Activated CD4-positive, alpha-beta T cell treated with anti-CD3 and anti-CD28 coated beads for 36 hours (primary cell): ENCODE measurements around the gene ITM2B. TPM values are rescaled to one million over a fixed set of nuclear protein-coding genes. Genes with fewer than 3 reads are reported as not detected.

Experiments used
- ATAC-seq: fragments of 200-7000 bp; cut with Tn5 transposase; one replicate; pipeline ENCODE4 v1.10.0; 2021; ENCODE audit warnings: mild to moderate bottlenecking, moderate library complexity
- CTCF ChIA-PET: fragments of 350-600 bp; sonication (Branson Sonifier 250); formaldehyde crosslinking; loops from one replicate; lab custom pipeline; 2021; ENCODE audit warnings: antibody characterized with exemption; lab: Charles Lee
- POLR2A ChIA-PET: fragments of 350-600 bp; sonication (Branson Sonifier 250); formaldehyde crosslinking; loops from one replicate; lab custom pipeline; 2021; ENCODE audit warnings: antibody characterized with exemption, inconsistent platforms; lab: Charles Lee
- DNase-seq: peaks from one replicate; pipeline ENCODE4 v3.0.0-alpha.2; 2020
- H3K27ac Mint-ChIP-seq: one replicate; pipeline ENCODE4 v1.8.0; 2021; ENCODE audit warnings: mixed read lengths
- H3K27me3 Mint-ChIP-seq: one replicate; pipeline ENCODE4 v1.8.0; 2021; ENCODE audit warnings: mixed read lengths
- H3K36me3 Mint-ChIP-seq: one replicate; pipeline ENCODE4 v1.8.0; 2021; ENCODE audit warnings: low read depth, mixed read lengths
- H3K4me1 Mint-ChIP-seq: one replicate; pipeline ENCODE4 v1.8.0; 2021; ENCODE audit warnings: mixed read lengths
- H3K4me3 Mint-ChIP-seq: one replicate; pipeline ENCODE4 v1.8.0; 2021; ENCODE audit warnings: mild to moderate bottlenecking, moderate library complexity, mixed read lengths
- H3K9me3 Mint-ChIP-seq: one replicate; pipeline ENCODE4 v1.8.0; 2021; ENCODE audit warnings: low read depth, mixed read lengths
- intact Hi-C, 2 experiments: fragments of 100-400 bp; cut with DNase I in 1 of 2; cut with micrococcal nuclease in 1 of 2; formaldehyde crosslinking; loops; one replicate each; pipeline versions ENCODE4 v1.14.2 to v1.15.1; 2022 to 2024; cut with DNase I, micrococcal nuclease
- total RNA-seq, 2 experiments: library from RNA; stranded (reverse); gene quantifications; one replicate each; pipeline ENCODE4 v1.2.3, GENCODE V29; 2021

ITM2B gene
- total RNA-seq, 2 experiments from 2014 or later = 67.0 to 96.5 TPM

DNA sequence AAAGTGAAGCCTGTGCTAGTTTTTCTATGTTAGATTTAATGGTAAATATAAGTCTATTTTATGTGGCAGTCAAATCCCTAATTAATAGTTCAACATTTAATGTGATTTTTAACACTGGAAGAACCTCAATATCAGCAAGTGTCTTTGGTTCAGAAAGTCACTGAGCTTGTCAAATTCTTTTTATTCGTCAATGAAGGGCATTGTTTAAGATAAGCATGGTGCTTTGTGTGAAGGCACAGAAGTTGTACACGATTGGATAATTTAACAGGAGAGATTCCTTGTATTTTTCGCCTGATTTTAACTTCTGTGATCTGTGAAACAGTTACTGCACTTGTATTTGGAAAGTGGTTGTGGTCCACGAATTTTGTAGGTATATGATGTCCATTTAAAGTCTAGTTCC lies 40.3 kb downstream of the ITM2B start:
- no peaks in the 10 kb centered on the region for H3K9me3 Mint-ChIP-seq
- H3K4me1 Mint-ChIP-seq = peaks cover 11% of the 10 kb centered on the region
- DNase-seq (no peak), ATAC-seq (no peak)
- H3K27ac Mint-ChIP-seq = no peak overlapping the region
- CTCF ChIA-PET = interaction anchor here (1.0 kb wide), 1 partner anchor 38 kb away, joined by 3 read pairs; no protein-coding TSS in a partner anchor
- peaks cover 10% of the 10 kb centered on the region for H3K36me3 Mint-ChIP-seq
- H3K27me3 Mint-ChIP-seq = no peaks in the 10 kb centered on the region
- H3K4me3 Mint-ChIP-seq = no peak overlapping the region
- intact Hi-C loops = no loop called here
- POLR2A ChIA-PET = no interaction called here

DNA sequence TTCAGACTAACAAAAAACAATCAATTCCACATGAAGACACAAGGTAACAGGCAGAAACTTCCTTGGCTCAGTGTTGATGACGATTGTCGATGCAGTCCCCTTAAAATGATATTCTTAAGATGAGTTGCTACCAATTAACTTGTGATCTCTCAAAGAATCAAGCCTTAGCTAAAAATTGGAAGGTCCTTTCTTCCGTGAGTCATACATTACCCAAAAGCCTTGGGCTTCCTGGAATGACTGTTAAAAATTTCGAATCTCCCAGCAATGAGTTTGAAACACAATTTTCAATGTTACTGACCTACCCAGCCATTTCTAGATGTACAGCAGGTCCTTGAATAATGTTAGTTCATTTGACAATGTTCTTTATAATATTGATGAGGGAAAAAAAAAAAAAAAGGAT lies 42.5 kb downstream of the ITM2B start:
- Mint-ChIP-seq H3K27me3 (no peaks in the 10 kb centered on the region), H3K27ac (no peak overlapping the region), H3K4me1 (peaks cover 11% of the 10 kb centered on the region), H3K4me3 (no peak overlapping the region), H3K36me3 (peaks cover 1% of the 10 kb centered on the region), H3K9me3 (no peaks in the 10 kb centered on the region)
- intact Hi-C loops = no loop called here
- POLR2A ChIA-PET = no interaction called here
- CTCF ChIA-PET = interaction anchor here (0.7 kb wide), 1 partner anchor 87 kb away, joined by 3 read pairs; no protein-coding TSS in a partner anchor
- no peak for DNase-seq
- no peak for ATAC-seq

DNA sequence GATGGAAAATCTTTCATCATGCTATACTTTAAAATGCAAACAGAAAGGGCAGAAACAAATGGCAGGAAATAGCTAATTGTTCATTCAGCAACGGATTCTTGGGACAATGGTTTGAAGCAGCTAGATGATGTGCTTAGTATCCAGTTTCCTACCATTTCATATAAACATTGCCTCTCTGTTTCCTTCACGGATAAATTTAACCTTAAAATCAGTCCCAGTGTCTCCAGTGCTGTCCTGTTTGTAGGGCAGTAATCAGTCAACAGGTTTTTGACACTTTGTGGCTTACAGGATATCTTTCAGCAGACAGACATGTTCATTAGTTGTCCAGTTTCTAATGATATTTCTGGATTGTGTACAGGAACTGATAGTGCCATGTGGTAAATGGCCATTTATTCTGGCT lies 45.8 kb downstream of the ITM2B start:
- ATAC-seq (no peak), DNase-seq (no peak)
- no peak overlapping the region for H3K27ac Mint-ChIP-seq
- intact Hi-C loops = no loop called here
- no peaks in the 10 kb centered on the region for H3K36me3 Mint-ChIP-seq
- POLR2A ChIA-PET = no interaction called here
- no peaks in the 10 kb centered on the region for H3K9me3 Mint-ChIP-seq
- peaks cover 7% of the 10 kb centered on the region for H3K4me1 Mint-ChIP-seq
- no peak overlapping the region for H3K4me3 Mint-ChIP-seq
- no peaks in the 10 kb centered on the region for H3K27me3 Mint-ChIP-seq
- CTCF ChIA-PET = interaction anchor here (0.7 kb wide), 1 partner anchor 261 kb away, joined by 3 read pairs; no protein-coding TSS in a partner anchor

DNA sequence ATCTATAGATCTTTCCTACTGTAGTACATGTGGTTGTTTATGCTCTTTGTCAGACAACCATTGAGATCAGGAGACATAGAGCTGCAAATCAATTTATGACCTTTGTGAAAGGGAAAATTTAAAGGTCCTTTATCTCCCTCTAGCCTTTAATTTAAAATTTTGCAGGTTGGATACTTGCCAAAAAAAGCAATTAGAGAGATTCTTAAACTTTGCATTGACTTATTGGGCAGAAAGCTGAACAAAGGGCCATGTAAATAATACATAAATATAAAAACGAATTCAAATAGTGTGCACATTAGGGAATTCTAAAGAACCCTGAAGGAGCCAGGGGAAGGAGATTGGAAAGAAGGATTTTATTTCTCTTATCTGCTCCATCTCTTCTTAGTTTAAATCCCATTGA lies 48.5 kb downstream of the ITM2B start:
- ATAC-seq = no peak
- no peaks in the 10 kb centered on the region for H3K9me3 Mint-ChIP-seq
- POLR2A ChIA-PET = no interaction called here
- no peaks in the 10 kb centered on the region for H3K36me3 Mint-ChIP-seq
- H3K27ac Mint-ChIP-seq = no peak overlapping the region
- intact Hi-C loops = no loop called here
- no peaks in the 10 kb centered on the region for H3K4me1 Mint-ChIP-seq
- no peak for DNase-seq
- CTCF ChIA-PET = no interaction called here
- H3K4me3 Mint-ChIP-seq = no peak overlapping the region
- H3K27me3 Mint-ChIP-seq = no peaks in the 10 kb centered on the region

DNA sequence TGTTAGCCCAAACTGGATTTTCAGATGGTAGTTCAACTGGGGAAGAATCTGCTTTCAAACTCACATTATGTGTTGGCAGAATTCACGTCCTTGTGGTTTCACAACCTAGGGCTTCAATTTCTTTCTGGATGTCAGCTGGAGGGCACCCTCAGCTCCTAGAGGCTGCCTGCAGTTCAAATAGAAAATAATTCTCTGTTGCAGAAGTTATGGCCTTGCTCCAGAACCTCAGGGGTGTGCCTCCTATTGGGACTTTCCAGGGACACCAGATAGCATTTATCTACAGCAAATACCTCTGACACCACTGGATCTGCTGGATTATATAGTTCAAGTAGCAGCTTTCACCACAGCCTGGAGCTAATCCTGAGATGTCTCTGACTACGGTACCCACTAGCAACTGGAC lies 58.7 kb downstream of the ITM2B start:
- POLR2A ChIA-PET = no interaction called here

DNA sequence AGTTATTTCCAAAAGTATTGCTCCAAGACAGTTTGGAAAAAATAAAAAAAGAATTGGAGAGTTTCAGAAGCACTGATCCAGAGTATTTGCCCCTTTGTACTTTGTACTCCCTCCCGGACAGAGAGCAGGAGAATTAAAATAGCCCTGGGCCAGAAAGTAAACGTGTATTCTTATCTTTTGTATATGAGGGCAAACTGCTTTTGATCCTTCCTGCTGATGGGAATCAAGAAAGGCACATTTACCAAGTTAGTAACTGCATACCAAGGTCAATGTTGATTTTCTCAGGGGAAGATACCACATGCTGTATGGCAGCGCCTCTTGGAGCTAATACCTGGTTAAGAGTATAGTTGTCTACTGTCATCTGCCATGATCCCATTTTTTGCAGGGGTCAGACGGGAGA lies 59.6 kb downstream of the ITM2B start:
- ChIA-PET CTCF (interaction anchor here (1.3 kb wide), 1 partner anchor 10 kb away, joined by 3 read pairs; no protein-coding TSS in a partner anchor), POLR2A (interaction anchor here (0.5 kb wide), 1 partner anchor 12 kb away, joined by 5 read pairs; no protein-coding TSS in a partner anchor)
- DNase-seq = no peak
- no peak for ATAC-seq
- peaks cover 2% of the 10 kb centered on the region for H3K36me3 Mint-ChIP-seq
- peaks cover 4% of the 10 kb centered on the region for H3K27me3 Mint-ChIP-seq
- intact Hi-C loops = loop anchor here in 1 of 2 experiments (5.0 kb wide), 1 partner anchor 35 kb away; no protein-coding TSS in a partner anchor
- H3K4me1 Mint-ChIP-seq = no peaks in the 10 kb centered on the region
- no peak overlapping the region for H3K27ac Mint-ChIP-seq
- H3K4me3 Mint-ChIP-seq = no peak overlapping the region
- H3K9me3 Mint-ChIP-seq = no peaks in the 10 kb centered on the region

More for the DNA sequence above, 58.7 kb downstream of the ITM2B start:
- H3K4me3 Mint-ChIP-seq = no peak overlapping the region
- ATAC-seq (no peak), DNase-seq (no peak)
- H3K27ac Mint-ChIP-seq = no peak overlapping the region
- H3K9me3 Mint-ChIP-seq = no peaks in the 10 kb centered on the region
- H3K36me3 Mint-ChIP-seq = peaks cover 2% of the 10 kb centered on the region
- H3K27me3 Mint-ChIP-seq = peaks cover 4% of the 10 kb centered on the region
- CTCF ChIA-PET = interaction anchor here (0.6 to 1.7 kb wide), 3 partner anchors 11 to 290 kb away, joined by 3 to 4 read pairs (median 3); no protein-coding TSS in a partner anchor
- intact Hi-C loops = loop anchor here in 1 of 2 experiments (5.0 kb wide), 1 partner anchor 34 kb away; no protein-coding TSS in a partner anchor
- no peaks in the 10 kb centered on the region for H3K4me1 Mint-ChIP-seq

DNA sequence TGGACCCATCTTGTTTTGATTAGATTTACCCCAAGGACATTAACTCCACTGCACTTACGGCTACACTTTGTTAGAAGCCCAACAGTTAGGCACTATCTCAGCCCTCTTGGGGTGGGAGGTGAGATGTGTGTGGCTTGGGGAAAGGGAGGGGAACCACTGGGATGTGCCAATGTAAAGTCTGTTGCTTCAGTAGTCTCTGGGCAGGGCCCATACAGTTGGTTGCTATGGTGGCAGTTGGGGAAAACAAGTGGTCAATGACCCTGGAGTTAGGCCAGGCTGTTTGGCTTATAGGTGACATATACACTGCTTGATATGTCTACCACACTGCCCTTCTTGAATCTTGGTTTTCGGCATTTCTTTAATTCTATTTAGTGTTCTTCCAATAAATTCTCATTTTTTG lies 61.6 kb downstream of the ITM2B start:
- Mint-ChIP-seq H3K27me3 (peaks cover 3% of the 10 kb centered on the region), H3K36me3 (peaks cover 2% of the 10 kb centered on the region), H3K9me3 (no peaks in the 10 kb centered on the region), H3K4me1 (no peaks in the 10 kb centered on the region), H3K4me3 (no peak overlapping the region), H3K27ac (no peak overlapping the region)
- CTCF ChIA-PET = no interaction called here
- intact Hi-C loops = loop anchor here in 1 of 2 experiments (5.0 kb wide), 1 partner anchor 37 kb away; no protein-coding TSS in a partner anchor
- DNase-seq (no peak), ATAC-seq (no peak)
- POLR2A ChIA-PET = no interaction called here

DNA sequence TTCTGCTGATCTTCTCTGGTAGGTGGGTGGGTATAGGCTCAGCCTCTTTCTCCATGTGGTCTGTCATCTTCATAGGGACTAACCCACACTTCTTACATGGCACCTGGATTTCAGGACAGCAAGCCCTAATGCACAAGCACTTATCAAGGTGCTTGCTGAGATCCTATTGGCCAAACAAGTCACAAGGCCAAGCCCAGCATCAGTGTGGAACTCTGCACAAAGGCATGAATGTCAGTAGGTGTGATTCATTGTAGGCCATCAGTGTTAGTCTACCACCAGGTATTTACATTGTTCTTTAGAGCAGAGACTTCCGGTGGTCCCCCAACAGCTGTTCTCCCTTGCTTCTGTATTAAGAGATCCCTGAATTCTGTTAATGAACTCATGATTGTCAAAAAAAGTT lies 62.3 kb downstream of the ITM2B start:
- intact Hi-C loops = no loop called here
- Mint-ChIP-seq H3K27ac (no peak overlapping the region), H3K27me3 (peaks cover under 1% of the 10 kb centered on the region), H3K4me3 (no peak overlapping the region), H3K9me3 (no peaks in the 10 kb centered on the region), H3K4me1 (no peaks in the 10 kb centered on the region), H3K36me3 (peaks cover 2% of the 10 kb centered on the region)
- CTCF ChIA-PET = no interaction called here
- POLR2A ChIA-PET = no interaction called here
- DNase-seq = no peak
- no peak for ATAC-seq

DNA sequence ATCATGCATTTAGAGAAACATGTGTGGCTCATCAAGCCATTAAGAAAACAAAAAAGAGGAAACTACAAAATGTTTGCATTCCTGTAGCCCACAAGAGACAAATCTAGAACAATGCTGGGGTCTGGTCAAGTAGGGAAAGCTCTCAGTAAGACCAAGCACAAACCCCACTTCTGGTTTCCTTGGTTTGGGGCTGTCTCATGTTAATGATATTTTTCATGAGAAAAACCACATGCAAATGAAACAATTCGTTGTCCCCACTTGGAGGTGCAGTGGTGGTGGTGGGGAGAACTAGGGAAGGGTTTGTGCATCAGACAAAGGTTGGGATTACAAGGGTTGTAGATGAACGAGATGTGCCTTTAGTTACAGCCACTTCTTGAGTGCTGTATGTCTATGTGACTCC lies 63.5 kb downstream of the ITM2B start:
- Mint-ChIP-seq H3K36me3 (peaks cover 2% of the 10 kb centered on the region), H3K9me3 (no peaks in the 10 kb centered on the region), H3K4me3 (no peak overlapping the region), H3K27me3 (no peaks in the 10 kb centered on the region), H3K27ac (no peak overlapping the region), H3K4me1 (no peaks in the 10 kb centered on the region)
- ATAC-seq = no peak
- DNase-seq = no peak
- CTCF ChIA-PET = no interaction called here
- POLR2A ChIA-PET = no interaction called here
- intact Hi-C loops = no loop called here

DNA sequence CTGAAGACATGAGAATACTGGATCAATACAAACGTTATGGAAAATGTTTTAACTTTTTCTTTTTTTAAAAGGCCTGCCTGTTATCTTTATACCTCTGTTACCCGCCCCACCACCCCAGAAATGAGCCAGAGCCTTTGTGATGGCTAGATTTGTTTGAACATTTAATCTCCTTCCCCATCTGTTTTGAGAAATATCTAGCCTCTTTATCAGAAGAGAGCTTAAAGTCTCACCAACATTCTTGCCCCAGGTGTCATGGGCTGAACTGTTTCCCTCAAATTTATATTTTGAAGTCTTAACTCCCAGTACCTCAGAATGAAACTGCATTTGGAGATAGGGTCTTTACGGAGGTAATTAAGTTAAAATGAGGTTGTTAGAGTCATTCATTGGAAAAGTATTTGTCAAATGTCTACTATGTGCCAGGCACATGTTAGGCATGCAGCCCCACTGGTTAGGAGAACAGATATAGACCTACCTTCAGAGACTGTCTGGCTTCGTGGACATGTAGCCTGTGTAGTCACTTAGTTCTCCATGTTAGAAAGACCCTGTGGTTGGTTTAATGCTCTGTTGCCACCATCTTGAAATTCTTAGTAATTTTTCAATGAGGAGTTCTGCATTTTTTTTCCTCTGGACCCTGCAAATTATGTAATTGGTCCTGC lies 64.3 kb downstream of the ITM2B start:
- Mint-ChIP-seq H3K4me1 (peaks cover under 1% of the 10 kb centered on the region), H3K4me3 (no peak overlapping the region)

DNA sequence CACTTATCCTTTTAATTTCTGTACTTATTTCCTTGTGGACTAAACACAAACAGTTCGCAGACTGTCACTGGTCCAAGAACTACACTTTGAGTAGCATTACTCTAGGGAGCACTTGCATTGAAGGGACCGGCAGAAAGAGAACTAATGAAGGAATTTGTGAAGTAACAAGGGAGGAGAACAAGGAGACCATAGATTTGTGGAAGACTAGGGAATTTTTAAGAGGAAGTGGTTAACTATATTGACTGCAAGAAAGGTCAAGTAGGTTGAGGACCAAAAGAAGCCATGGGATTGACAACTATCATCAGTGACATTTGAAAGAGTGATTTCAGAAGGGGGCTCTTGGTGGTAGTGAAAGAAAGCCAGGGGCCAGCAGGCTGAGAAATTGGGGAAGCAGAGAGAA lies 66.6 kb downstream of the ITM2B start:
- DNase-seq = no peak
- no peak for ATAC-seq
- Mint-ChIP-seq H3K27ac (no peak overlapping the region), H3K27me3 (no peaks in the 10 kb centered on the region), H3K36me3 (peaks cover 5% of the 10 kb centered on the region), H3K4me3 (no peak overlapping the region), H3K9me3 (no peaks in the 10 kb centered on the region), H3K4me1 (peaks cover 5% of the 10 kb centered on the region)
- ChIA-PET POLR2A (no interaction called here), CTCF (no interaction called here)
- intact Hi-C loops = no loop called here

More for the DNA sequence above, 64.3 kb downstream of the ITM2B start:
- ATAC-seq = no peak
- POLR2A ChIA-PET = no interaction called here
- H3K9me3 Mint-ChIP-seq = no peaks in the 10 kb centered on the region
- intact Hi-C loops = no loop called here
- no peak for DNase-seq
- H3K27me3 Mint-ChIP-seq = no peaks in the 10 kb centered on the region
- CTCF ChIA-PET = interaction anchor here (0.7 kb wide), 1 partner anchor 273 kb away, joined by 3 read pairs; no protein-coding TSS in a partner anchor
- peaks cover 2% of the 10 kb centered on the region for H3K36me3 Mint-ChIP-seq
- H3K27ac Mint-ChIP-seq = no peak overlapping the region
